DMS153 (cell line): ENCODE results near the gene RALY.
A peak's percentile ranks its signal among the peaks of the same experiment; 100 is the strongest.

Experiments used
- DNase-seq: peaks from one replicate; lab custom pipeline; 2025; lab: John Stamatoyannopoulos, UW

The RALY gene

DNA sequence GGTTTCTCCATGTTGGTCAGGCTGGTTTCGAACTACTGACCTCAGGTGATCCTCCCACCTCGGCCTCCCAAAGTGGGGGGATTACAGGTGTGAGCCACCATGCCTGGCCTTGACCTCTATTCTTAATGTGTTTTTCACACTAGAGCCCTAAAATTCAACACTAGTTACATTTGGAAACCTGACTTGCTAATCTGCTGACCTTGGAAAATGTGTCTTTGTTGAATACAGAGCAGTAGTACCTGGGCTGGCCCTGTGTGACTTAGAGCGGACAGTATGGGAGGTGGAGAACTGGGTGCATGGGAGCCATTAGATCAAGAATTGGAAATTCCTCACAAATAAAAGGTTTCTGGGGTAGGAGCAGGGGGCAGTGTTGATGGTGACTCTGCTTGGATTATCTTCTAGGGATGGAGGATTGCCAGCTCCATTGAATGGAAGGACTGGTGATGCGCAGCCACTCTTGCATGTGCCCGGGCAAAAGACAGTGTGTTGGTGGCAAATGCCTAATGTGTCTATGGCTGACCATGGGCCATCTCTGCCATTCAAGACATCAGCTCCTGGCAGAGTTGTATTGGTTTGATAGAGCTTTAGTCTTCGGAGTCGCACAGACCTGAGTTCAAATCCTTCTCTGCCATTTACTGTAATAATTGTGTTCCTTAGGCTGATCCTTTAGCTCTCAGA is 53.4 kb downstream of the RALY start:
- DNase-seq: no peak

DNA sequence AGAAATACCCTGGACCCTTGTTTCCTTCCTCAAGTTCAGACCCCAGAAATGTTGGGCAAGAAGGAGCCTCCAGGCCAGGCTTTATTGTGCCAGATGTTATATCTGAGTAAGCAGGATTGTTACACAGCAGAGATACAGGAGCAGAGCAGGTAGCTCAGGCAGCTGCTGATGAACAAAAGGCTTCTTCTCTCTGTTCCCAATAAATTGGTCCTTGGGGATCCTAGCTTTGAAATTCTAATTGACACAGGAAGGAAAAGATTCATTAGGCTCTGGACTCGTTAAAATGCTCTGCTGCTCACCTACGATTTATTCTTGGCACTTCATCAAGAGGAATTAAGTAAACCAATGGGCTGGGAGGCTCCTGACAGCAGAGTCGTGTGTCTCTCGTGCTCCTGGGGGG is 54.2 kb downstream of the RALY start:
- DNase-seq: no peak

DNA sequence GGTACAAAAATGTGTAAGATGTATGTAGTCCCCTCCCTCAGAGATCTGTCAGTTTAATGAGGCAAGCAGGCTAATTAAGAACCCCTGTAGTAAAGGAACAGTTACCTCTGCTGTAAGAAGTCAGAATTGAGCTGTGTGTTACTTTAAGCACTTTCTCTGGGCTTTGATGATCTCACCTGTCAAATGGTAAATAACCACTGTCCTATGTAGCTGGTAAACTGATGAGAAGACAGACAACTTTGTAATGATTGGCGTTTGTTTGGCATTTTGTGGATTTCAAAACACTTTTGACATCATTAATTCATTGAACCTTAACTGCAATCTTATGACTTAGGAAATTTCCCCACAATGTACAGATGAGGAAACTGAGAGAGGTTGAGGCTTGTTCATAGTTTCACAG is 55.7 kb downstream of the RALY start:
- DNase-seq: no peak

DNA sequence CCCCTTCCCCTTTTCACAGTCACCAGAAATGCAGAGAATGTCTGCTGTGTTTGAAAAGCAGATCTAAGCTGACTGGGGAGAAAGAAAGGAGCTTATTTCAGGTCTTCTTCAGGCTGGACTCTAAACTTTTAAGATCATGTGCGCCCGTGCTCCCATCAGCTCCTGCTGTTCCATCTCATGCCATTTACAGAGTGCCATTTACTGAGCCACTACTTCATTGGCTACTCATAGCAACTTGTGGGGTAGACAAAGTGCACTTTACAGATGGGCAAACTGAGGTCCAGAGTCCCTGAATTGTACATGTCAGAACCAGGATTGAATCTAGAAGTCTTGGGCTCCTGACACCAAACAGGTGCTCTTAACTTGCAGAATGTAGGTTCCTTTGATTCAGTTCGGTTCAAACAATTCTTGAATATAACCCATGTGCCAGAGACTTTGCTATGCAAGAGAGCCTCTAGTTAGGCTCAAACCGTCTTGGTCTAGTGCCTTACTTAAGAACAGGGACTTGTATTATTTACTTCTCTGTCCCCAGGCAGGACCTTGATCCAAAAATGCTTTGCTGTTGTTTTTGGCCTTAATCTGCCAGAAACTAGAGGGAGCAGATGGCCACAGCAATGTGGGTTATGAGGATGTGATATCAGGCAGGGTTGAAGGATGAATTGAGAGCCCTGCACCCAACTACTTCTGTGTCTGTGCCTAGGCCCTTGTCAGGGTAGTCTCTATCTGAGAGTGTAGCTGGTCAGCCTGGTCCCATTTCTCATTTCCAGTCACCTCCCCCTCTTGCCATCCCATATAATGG is 56.4 kb downstream of the RALY start:
- DNase-seq: no peak

DNA sequence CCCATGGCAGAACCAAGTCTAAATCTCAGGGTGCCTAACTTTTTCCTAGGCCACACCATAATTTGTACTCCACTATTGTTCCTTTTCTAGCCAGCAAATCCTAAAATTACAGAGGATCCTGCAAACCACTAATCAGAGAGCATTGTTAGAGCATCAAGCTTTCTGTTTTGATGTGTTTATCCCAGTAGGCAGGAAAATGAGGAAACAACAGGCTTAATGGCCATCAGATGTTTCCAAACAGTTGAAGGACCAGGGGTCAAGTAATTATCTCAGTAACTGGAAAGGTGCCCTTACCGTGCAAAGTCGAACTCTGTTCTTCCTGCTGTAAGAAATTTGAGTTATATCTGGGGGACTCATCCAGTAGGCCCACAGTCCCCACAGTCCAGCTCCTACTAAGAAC is 58.7 kb downstream of the RALY start:
- no peak for DNase-seq

DNA sequence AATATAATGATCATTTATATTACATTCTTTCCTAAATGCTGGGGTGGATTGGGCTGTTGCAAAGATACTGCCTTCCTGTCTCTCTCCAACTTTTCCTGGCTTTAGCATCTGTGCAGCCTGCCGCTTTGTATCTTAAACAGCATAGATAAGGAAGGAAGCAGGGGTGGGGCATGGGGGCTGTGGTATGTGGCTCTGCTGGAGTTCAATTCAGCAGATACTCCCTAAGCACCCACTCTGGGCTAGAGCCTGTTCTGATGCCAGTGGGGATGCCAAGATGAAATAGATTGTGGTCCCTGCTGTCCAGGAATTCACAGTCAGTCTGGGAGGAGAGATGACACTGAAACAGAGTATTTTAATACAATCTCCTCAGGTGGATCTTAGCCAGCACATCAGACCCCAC is 61.6 kb downstream of the RALY start:
- DNase-seq: no peak

DNA sequence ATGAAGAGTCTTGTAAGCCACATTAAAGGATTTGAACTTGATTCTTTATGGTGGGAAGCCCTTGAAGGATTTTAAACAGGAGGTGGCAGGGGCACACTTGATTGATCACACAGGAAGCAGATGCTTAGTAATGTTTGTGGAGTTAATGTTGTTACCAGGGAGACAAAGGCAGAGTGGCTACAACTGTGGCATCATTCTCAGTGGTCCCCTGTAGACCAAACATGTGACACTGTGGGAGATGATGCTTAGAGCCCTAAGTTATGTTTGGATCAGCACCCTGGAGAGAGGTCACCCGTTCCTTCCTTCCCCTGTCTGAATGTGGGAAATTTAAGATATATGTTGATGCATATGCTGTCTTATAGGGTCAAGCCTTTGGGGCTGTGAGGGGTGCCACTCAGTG is 65.1 kb downstream of the RALY start:
- peak; percentile 19 for DNase-seq

DNA sequence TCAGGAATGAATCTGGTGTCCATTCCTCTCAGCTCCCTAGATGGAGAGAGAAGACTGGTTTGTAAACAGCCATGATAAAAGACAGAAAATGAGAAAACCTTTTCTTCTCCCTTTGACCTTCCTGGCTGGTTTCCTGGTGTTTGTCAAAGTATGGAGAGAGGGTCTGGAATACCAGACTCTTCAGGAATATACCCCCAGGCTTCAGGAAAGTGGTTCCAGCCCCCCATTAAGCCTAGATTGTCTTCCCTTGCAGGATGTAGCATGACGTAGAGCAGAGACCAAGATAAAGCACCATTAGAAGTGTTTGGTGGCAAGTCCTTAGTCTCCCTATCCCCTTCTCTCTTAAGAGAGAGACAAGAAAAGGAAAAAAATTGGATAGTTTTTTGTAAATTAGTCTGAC is 67.3 kb downstream of the RALY start:
- no peak for DNase-seq

DNA sequence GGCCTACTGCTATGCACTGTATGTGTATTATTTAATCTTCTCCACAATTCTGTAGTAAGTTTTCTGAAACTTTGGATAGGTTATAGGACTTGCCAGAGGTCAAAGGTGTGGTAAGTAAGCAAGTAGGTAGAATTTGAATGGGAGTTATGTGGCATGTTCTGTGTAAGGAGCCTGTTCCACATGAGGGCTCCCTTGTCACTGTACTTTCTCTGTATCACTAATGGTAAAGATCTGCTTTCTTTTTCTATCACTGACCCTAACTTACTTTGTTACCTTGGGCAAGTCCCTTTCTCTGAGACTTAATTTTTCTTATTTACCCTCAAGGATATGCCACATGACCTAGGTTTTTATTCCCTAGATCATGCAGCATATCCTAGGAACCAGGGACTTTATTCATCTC is 68.0 kb downstream of the RALY start:
- DNase-seq: no peak

DNA sequence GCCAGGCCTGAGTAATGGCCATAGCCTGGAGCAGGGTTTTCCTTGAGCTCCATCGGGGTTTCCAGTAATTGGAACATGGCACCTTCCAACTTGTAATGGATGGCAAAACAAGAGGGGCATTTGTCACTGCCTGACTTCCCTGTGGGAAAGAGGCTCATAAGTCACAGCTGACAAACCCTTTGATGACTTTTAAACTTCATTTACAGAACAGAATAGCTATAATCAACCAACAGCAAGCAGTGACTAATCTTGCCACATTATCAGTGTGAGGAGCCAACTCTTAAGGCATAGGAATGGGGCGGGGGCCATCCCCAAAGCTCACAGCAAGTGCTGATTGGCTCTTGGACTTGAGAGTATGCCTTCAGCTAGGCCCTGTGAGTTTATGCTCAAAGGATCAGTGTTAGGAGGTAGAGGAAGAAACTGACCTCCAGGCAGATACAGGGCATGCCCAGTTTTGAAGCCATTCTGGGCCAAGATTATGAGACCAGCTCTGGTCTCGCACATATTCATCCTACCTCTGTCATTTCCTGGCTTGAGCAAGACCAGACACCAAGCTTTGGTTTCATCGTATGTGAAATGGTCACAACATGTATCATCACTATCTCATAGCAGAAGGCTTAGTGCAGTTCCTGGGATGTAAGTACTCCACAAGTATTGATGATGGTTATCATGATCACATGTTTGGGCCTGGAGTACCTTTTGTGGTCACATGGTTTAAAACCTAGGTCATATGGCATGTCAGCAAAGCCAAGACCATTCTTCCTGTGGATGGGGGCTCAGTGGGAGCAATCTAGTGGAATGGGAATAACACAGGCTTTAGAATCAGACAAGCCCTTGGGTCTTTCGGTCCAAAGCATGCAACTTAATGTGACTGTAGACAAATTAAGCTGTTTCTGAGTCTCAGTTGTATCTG is 69.1 kb downstream of the RALY start:
- DNase-seq: no peak

DNA sequence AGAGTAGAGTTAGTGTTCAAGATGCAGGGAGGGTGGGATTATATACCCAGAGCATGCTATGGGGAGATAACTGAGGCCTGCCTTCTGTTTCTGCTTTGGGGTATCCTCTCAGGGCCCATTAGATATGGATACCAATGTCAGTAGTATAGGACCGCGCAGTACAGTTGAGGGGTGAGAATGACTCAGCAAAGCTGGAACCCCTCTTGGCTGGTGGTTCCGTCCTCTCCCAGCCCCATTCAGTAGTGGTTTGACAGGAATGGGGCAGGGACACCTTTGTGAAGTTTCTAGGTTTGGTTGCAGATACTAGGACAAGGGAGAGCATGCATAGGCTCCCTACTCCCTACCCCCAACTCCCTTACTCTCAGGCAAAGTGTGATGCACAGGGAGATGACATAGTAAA is 70.6 kb downstream of the RALY start:
- no peak for DNase-seq

DNA sequence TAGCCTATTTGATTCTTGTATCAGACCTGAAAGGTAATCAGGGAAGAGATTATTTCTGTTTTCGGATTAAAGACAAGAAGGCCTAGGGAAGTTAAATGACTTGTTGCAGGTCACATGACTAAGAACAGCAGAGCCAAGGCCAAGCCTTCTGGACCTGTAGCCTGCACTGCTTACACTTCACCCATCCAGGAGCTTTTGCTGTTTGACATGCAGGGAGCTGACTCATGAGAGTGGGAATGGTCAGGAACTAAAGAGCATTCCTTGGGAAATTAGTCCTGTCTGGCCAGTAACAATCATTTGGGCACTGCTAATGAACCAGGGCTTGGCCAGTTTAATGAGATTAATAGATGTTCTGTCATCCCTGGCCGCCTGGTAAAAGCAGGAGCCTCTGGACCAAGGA is 71.5 kb downstream of the RALY start:
- DNase-seq: no peak

DNA sequence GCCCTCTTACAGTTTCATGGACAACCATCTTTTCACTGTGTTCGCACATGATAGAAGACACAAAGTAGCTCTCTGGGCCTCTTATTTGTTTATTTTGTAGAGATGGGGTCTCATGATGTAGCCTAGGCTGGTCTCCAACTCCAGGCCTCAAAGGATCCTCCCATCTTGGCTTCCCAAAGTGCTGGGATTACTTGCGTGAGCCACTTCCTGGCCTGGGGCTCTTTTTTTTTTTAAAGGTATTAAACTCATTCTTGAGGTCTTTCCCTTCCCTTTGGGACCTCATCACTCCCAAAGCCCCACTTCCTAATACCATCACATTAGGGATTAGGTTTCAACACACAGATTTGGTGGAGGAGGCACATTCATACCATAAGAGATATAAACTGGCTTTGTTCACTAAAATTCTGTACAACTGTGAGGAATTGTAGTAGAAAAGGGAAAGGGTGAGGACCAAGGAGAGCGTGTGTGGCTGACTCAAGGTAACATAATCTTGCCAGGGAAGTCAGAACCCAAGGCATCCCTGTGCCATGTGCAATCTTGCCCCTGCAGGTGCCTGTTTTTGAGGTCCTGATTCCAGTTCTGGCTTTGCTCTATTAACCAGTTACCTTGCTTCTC is 72.9 kb downstream of the RALY start:
- no peak for DNase-seq

DNA sequence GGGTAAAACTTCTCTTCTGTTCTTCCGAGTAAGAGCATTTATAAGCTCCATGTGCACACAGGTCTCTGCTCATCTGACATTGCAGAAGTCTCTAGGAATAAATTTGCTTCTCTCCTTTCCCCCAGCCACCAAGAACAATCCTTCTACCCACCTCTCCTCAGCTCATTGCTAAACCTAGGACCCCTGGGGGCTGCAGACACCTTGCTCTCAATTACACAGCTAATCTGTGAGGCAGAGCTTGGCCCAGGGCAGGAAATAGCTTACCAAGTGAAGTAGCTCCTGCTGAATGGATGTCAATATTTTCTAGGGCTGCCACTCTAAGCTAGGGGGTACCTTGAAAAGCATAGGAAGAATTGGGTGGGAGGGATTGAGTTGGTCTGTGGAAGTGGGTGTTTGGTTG is 74.3 kb downstream of the RALY start:
- DNase-seq: no peak

DNA sequence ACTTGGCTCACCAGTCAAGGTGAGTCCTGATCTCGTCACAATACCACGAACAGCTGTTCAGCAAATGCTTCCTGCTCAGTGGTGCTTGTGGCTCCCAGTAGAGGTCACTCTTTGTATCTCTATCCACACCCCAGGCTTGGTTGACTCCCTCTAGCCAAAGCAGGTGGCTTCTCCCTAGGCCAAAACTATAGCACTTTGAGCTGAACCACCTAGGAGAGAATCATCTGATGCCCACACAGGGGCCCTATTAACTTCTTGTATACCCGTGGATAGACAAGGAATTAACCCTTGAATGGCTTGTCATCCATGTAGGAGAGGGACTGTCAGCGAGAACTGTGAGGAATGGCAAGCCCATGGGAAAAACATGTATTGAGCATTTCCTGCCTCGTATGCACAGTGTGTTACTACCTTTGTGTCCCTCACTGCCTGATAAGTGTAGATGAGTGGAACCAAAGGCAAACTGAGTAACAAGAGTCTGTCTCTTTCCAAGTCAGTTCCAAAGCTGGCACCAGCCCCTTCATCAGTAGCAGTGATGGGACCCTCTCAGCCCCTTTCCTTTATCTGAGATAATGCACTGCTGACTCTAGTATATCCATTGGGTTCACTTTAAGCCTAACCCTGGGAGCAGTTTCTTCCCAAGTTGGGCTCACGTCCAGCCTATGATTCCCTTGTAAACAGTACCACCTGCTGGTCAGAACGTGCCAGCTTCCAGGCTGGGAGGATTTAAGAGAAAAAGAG is 75.8 kb downstream of the RALY start:
- DNase-seq: peak; percentile 58

DNA sequence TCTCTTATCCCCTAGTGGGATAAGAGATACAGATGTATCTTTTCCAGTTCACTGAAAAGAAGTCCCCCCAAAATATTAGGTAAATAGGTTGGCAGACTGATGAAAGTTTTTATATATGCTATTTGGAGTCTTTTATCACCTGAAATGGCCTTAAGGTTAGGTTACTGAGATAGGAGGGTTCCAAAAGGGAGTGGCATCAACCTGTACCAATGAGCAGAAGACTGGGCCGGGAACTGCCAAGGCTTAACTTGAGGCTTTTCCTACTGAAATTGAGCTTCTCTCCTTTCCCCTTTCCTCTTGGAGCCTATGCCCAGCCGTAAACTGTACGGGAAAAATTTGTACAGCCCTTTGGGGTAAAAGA is 76.3 kb downstream of the RALY start:
- DNase-seq: no peak

DNA sequence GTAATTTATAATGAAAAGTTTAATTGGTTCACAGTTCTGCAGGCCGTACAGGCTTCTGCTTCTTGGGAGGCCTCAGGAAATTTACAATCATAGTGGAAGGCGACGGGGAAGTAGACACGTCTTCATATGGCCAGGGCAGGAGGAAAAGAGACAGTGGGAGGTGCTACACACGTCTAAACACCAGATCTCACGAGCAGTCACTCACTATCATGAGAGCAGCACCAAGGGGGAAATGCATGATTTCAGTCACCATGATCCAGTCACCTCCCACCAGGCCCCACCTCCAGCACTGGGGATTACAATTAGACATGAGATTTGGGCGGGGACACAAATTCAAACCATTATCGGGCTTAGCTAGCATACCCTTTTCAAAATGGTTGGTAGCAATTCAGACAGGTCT is 77.1 kb downstream of the RALY start:
- DNase-seq: no peak

DNA sequence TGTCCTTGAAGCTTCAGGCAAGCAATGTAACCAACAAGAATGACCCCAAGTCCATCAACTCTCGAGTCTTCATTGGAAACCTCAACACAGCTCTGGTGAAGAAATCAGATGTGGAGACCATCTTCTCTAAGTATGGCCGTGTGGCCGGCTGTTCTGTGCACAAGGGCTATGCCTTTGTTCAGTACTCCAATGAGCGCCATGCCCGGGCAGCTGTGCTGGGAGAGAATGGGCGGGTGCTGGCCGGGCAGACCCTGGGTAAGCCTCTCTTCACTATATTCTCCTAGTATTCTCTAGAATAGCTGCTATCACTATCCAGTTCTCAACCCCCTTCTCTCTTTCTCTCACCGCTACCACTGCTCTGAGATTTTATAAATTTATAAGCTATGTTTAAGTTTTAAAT is 78.4 kb downstream of the RALY start:
- DNase-seq: no peak

DNA sequence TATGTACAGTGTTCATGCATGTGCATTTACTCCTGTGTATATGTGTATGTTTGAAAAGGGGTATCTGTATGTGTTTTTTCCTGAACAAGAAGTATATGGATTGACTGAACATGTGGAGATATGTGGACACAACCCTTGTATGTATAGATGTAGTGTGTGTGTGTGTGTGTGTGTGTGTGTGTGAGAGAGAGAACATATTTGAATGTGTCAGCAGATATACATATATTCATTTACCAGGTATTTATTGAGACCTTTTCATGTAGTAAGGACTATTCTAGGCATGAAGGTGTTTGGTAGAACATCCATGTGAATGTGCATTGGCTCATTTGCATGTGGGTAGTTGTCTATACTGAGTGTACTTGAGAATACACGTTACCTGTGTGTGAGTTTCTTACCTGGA is 79.1 kb downstream of the RALY start:
- no peak for DNase-seq

DNA sequence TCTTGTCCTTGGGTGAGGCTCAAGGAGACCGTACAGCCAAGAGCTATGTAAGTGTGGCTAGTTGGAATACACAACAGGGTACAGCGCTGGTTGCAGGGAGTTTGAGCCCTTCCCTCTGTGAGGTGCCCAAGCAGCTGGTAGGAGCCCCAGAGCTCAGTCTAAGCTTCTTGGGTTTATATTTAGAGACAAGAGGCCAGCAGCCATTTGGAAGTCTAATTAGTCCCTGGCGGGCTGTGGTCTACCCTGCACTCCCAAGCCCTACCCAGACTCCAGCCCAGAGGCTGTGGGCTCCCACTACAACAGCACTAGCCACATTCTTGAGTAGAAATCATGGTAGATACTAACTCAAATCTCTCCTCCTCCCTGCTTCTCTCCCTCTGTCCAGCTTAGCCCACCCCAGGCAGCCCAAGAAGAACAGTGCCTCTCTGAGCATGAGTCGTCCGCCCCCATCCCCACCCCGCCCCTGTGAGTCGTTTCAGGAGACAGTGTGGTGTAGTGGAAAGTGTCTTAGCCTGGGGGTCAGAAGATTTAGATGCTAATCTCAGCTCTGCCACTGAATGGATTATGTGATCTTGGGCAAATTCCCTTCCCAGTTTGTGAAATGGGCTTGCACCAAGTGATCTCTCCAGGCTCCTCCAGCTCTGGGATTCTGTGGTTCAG is 80.5 kb downstream of the RALY start:
- DNase-seq: no peak

DNA sequence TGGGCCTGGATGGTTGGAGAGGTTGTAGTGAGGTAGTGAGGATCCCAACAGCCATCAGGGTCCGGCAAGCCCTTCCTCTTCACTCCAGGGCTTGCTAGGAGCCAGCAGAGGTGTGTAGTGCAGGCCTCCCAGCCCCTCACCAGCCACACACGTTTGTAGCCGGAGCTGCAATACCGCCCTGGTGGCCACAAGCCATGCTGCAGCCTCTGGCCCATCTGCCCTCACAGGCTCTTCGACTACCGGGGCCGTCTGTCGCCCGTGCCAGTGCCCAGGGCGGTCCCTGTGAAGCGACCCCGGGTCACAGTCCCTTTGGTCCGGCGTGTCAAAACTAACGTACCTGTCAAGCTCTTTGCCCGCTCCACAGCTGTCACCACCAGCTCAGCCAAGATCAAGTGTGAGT is 81.9 kb downstream of the RALY start:
- no peak for DNase-seq
